T-helper 2 cell treated with Interferon-gamma antibody and Interleukin-4, amounts not matched to agents 5 μg/mL and 100 μg/mL, for 36 hours (primary cell): ENCODE results near the gene VWA7.

ENCODE experiments used
- DNase-seq: peaks from one replicate; pipeline ENCODE4 v3.0.0; 2021; ENCODE audit warnings: low spot score
- H3K27ac Mint-ChIP-seq: one replicate; pipeline ENCODE4 v1.8.0; 2021; ENCODE audit warnings: mild to moderate bottlenecking, mixed read lengths
- H3K27me3 Mint-ChIP-seq: one replicate; pipeline ENCODE4 v1.8.0; 2021; ENCODE audit warnings: low read depth, mixed read lengths
- H3K36me3 Mint-ChIP-seq: one replicate; pipeline ENCODE4 v1.8.0; 2021; ENCODE audit warnings: low read depth, mixed read lengths
- H3K4me1 Mint-ChIP-seq: one replicate; pipeline ENCODE4 v1.8.0; 2021; ENCODE audit warnings: low read depth, mixed read lengths
- H3K4me3 Mint-ChIP-seq: one replicate; pipeline ENCODE4 v1.8.0; 2022; ENCODE audit warnings: mild to moderate bottlenecking, moderate library complexity, mixed read lengths
- H3K9me3 Mint-ChIP-seq: one replicate; pipeline ENCODE4 v1.8.0; 2021; ENCODE audit warnings: mixed read lengths

The VWA7 gene

GRCh38 chr6:31762878-31763618 lies 14.1 kb downstream of the VWA7 start:
- Mint-ChIP-seq H3K36me3 (peaks cover 37% of the 10 kb centered on the region), H3K4me3 (no peak overlapping the region), H3K4me1 (peaks cover 6% of the 10 kb centered on the region), H3K27ac (peak overlapping the region; percentile 66), H3K9me3 (no peaks in the 10 kb centered on the region), H3K27me3 (no peaks in the 10 kb centered on the region)
- no peak for DNase-seq

GRCh38 chr6:31762356-31762755 lies 14.8 kb downstream of the VWA7 start, which contains the start of gene SAPCD1:
TSS of gene SAPCD1 (plus strand) at chr6:31762656. CDS start at chr6:31763055, 399 bp downstream.
- Mint-ChIP-seq H3K9me3 (no peaks in the 10 kb centered on the region), H3K36me3 (peaks cover 39% of the 10 kb centered on the region), H3K27ac (peak within 1 kb of the TSS; percentile 66), H3K27me3 (no peaks in the 10 kb centered on the region), H3K4me3 (no peak within 1 kb of the TSS), H3K4me1 (peaks cover 6% of the 10 kb centered on the region)
- DNase-seq = no peak

- H3K36me3 Mint-ChIP-seq = peaks cover 39% of the 10 kb centered on the region
- DNase-seq = no peak
- peaks cover 6% of the 10 kb centered on the region for H3K4me1 Mint-ChIP-seq
- H3K27ac Mint-ChIP-seq = no peak overlapping the region
- no peak overlapping the region for H3K4me3 Mint-ChIP-seq
- H3K9me3 Mint-ChIP-seq = no peaks in the 10 kb centered on the region
- H3K27me3 Mint-ChIP-seq = no peaks in the 10 kb centered on the region
Measured at GRCh38 chr6:31761343-31761742, 15.8 kb downstream of the VWA7 start.

GRCh38 chr6:31760790-31761189 lies 16.3 kb downstream of the VWA7 start:
- no peak for DNase-seq
- Mint-ChIP-seq H3K27ac (no peak overlapping the region), H3K4me1 (peaks cover 6% of the 10 kb centered on the region), H3K4me3 (no peak overlapping the region), H3K36me3 (peaks cover 39% of the 10 kb centered on the region), H3K27me3 (no peaks in the 10 kb centered on the region), H3K9me3 (no peaks in the 10 kb centered on the region)

- no peak for DNase-seq
- H3K4me3 Mint-ChIP-seq = no peak overlapping the region
- H3K27ac Mint-ChIP-seq = peak overlapping the region; percentile 32
- H3K27me3 Mint-ChIP-seq = no peaks in the 10 kb centered on the region
- peaks cover 4% of the 10 kb centered on the region for H3K4me1 Mint-ChIP-seq
- no peaks in the 10 kb centered on the region for H3K9me3 Mint-ChIP-seq
- peaks cover 34% of the 10 kb centered on the region for H3K36me3 Mint-ChIP-seq
Measured at GRCh38 chr6:31758281-31758680, 18.8 kb downstream of the VWA7 start.

- Mint-ChIP-seq H3K27ac (no peak overlapping the region), H3K36me3 (peaks cover 14% of the 10 kb centered on the region)
Measured at GRCh38 chr6:31752739-31753319, 24.3 kb downstream of the VWA7 start.

GRCh38 chr6:31750411-31751022 lies 26.6 kb downstream of the VWA7 start:
- H3K9me3 Mint-ChIP-seq = no peaks in the 10 kb centered on the region
- H3K36me3 Mint-ChIP-seq = peaks cover 22% of the 10 kb centered on the region
- H3K4me1 Mint-ChIP-seq = peaks cover 2% of the 10 kb centered on the region
- H3K4me3 Mint-ChIP-seq = no peak overlapping the region
- H3K27me3 Mint-ChIP-seq = no peaks in the 10 kb centered on the region
- DNase-seq = no peak
- H3K27ac Mint-ChIP-seq = no peak overlapping the region

More at GRCh38 chr6:31752739-31753319, 24.3 kb downstream of the VWA7 start:
- no peak overlapping the region for H3K4me3 Mint-ChIP-seq
- DNase-seq = no peak
- peaks cover 2% of the 10 kb centered on the region for H3K4me1 Mint-ChIP-seq
- H3K9me3 Mint-ChIP-seq = no peaks in the 10 kb centered on the region
- no peaks in the 10 kb centered on the region for H3K27me3 Mint-ChIP-seq

GRCh38 chr6:31749301-31750036 lies 27.7 kb downstream of the VWA7 start:
- no peak for DNase-seq
- Mint-ChIP-seq H3K27ac (no peak overlapping the region), H3K4me3 (no peak overlapping the region), H3K27me3 (no peaks in the 10 kb centered on the region), H3K9me3 (no peaks in the 10 kb centered on the region), H3K36me3 (peaks cover 28% of the 10 kb centered on the region), H3K4me1 (peaks cover 3% of the 10 kb centered on the region)

- Mint-ChIP-seq H3K27me3 (no peaks in the 10 kb centered on the region), H3K9me3 (no peaks in the 10 kb centered on the region), H3K36me3 (peaks cover 42% of the 10 kb centered on the region), H3K27ac (peak overlapping the region; percentile 9), H3K4me3 (no peak overlapping the region), H3K4me1 (peaks cover 22% of the 10 kb centered on the region)
- DNase-seq = no peak
Measured at GRCh38 chr6:31744422-31744821, 32.7 kb downstream of the VWA7 start.

GRCh38 chr6:31742894-31743293 lies 34.2 kb downstream of the VWA7 start:
- H3K4me1 Mint-ChIP-seq = peaks cover 36% of the 10 kb centered on the region
- no peak for DNase-seq
- no peak overlapping the region for H3K4me3 Mint-ChIP-seq
- no peaks in the 10 kb centered on the region for H3K27me3 Mint-ChIP-seq
- peaks cover 36% of the 10 kb centered on the region for H3K36me3 Mint-ChIP-seq
- H3K27ac Mint-ChIP-seq = peak overlapping the region; percentile 12
- no peaks in the 10 kb centered on the region for H3K9me3 Mint-ChIP-seq

- Mint-ChIP-seq H3K27ac (peak overlapping the region; percentile 77), H3K27me3 (no peaks in the 10 kb centered on the region), H3K36me3 (peaks cover 30% of the 10 kb centered on the region), H3K9me3 (no peaks in the 10 kb centered on the region), H3K4me1 (peaks cover 46% of the 10 kb centered on the region), H3K4me3 (peak overlapping the region; percentile 95)
- no peak for DNase-seq
Measured at GRCh38 chr6:31741815-31742214, 35.3 kb downstream of the VWA7 start.

- H3K4me3 Mint-ChIP-seq = peak overlapping the region; percentile 95
- DNase-seq = no peak
- peaks cover 49% of the 10 kb centered on the region for H3K4me1 Mint-ChIP-seq
- H3K27ac Mint-ChIP-seq = peak overlapping the region; percentile 97
- H3K9me3 Mint-ChIP-seq = no peaks in the 10 kb centered on the region
- peaks cover 34% of the 10 kb centered on the region for H3K36me3 Mint-ChIP-seq
- no peaks in the 10 kb centered on the region for H3K27me3 Mint-ChIP-seq
Measured at GRCh38 chr6:31740397-31741223, 36.5 kb downstream of the VWA7 start.
